HG03135 (cell line): ENCODE results near the gene SHROOM4.

ENCODE experiments used
- ATAC-seq: cut with Tn5 transposase; IDR thresholded peaks from one replicate; pipeline ENCODE4 v1.9.1; 2021; ENCODE audit warnings: mild to moderate bottlenecking, moderate library complexity; ENCODE audit not compliant: unreplicated experiment

Gene SHROOM4

GRCh38 chrX:50622751-50623150, 191.2 kb downstream of the SHROOM4 start:
- no peak for ATAC-seq

GRCh38 chrX:50618788-50619558, 195.0 kb downstream of the SHROOM4 start:
- ATAC-seq: no peak

DNA sequence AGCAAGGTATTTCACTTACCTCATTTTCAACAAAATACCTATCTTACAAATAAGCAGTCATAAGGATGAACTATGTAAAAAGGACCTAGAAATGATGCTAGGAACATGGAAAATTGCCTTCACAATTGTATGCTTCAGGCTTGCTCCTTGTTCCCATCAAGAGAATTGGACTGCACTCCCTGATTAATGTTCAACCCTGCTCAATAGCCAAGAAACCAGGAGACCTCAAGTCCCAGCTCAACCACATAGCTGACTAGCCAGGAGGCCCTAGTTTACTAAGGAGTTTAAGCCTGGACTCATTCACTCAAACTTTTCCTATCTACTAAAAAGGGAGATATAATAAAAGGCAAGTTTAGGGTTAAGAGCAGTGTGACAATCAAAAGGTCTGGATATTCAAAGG, 196.8 kb downstream of the SHROOM4 start:
- ATAC-seq: no peak

GRCh38 chrX:50615570-50616158, 198.3 kb downstream of the SHROOM4 start:
- ATAC-seq: no peak

GRCh38 chrX:50614460-50614859, 199.5 kb downstream of the SHROOM4 start:
- ATAC-seq: no peak

DNA sequence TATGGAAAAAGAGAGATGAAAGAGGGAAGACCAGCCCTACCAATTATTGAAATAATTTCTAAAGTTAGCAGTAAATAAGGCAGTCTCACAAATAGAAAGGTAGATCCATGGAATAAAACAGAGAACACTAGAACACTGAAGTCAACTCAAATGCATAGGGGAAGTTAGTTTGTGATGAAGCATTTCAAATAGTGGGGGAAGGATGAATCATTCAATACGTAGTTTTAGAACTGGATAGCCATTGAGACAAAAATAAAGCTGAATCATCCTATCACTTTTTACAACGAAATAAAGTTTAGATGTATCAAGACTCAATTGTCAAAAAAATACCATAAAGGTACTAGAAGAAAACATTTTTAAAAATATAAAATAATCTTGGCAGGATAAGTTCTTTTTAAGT, 200.1 kb downstream of the SHROOM4 start:
- no peak for ATAC-seq

DNA sequence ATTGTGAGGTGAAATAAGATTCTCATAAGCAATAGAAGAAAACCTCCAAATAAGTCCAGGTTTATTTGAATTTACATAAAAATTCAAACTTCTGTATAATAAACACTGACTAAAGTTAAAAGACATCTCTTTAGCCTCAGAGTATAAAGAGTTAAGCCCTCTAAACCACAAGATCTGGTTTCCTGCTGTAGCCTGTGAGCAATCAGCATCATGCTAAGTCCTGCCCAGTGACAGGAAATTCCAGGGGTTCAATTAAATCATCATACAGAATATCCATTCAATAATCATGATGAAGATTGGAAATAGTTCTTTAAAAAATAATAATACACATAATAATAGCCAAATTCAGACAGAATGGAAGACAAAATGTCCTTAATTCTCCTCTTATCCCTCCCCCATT, 204.2 kb downstream of the SHROOM4 start:
- ATAC-seq: no peak

- ATAC-seq: no peak
Observed at GRCh38 chrX:50606300-50606950, 207.6 kb downstream of the SHROOM4 start.

DNA sequence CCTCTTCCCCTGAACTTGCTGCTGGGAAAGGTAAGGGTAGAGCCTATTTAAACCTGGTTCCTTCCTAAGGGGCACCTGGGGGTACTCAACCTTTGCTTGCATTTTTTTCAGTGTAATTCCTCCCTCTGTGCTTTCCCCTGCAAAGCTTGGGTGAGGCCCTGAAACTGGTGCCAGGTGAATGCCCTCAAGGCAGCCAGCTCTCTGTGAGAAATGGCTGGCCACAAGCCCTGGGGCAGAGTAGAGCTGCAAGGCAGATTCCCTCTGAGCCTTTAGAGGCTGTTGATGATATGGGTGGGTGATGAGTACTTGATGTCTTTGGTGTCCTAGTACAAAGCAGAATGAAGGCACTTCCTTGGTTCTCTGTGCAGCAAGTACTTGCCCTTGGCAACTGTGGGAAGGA, 217.9 kb downstream of the SHROOM4 start:
- ATAC-seq: no peak

- no peak for ATAC-seq
Observed at GRCh38 chrX:50594788-50595187, 219.2 kb downstream of the SHROOM4 start.

GRCh38 chrX:50586980-50587379, 227.0 kb downstream of the SHROOM4 start:
- ATAC-seq: no peak

- no peak for ATAC-seq
Observed at GRCh38 chrX:50586407-50586806, 227.6 kb downstream of the SHROOM4 start.

DNA sequence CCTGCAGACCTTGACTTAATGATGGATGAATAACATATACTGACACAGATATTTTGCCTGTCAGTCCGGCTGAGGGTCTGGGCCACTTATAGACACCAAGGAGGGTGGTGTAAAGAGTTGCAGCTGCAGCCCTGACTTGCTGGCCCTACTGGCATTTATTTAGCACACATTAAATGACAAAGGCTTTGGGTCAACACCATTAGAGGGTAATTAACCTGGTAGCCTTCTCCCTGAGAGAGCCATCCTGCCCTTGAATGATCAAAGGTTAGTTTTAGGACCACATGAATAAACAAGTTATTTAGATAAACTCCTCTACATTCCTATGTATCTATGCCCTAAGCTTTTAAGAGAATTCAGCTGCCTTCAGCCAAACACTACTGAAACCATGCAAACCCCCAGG, 232.6 kb downstream of the SHROOM4 start:
- no peak for ATAC-seq

- peak; percentile 59 for ATAC-seq
Observed at GRCh38 chrX:50579955-50580354, 234.0 kb downstream of the SHROOM4 start.

GRCh38 chrX:50577326-50577725, 236.7 kb downstream of the SHROOM4 start:
- no peak for ATAC-seq

- ATAC-seq: no peak
Observed at GRCh38 chrX:50567636-50568035, 246.4 kb downstream of the SHROOM4 start.

- no peak for ATAC-seq
Observed at GRCh38 chrX:50565718-50566117, 248.3 kb downstream of the SHROOM4 start.
